GM19463 (cell line): Measurements from ENCODE around the gene SLC37A1.

ENCODE experiments used
- ATAC-seq: cut with Tn5 transposase; IDR thresholded peaks from one replicate; pipeline ENCODE4 v1.9.1; 2021; ENCODE audit warnings: mild to moderate bottlenecking, moderate library complexity; ENCODE audit not compliant: unreplicated experiment

Gene SLC37A1

GRCh38 chr21:42503711-42504110 lies 9.9 kb upstream of the SLC37A1 start:
- ATAC-seq = peak; percentile 48

GRCh38 chr21:42505090-42505726 lies 8.4 kb upstream of the SLC37A1 start:
- peak; percentile 87 for ATAC-seq

GRCh38 chr21:42507418-42507817 lies 6.2 kb upstream of the SLC37A1 start:
- ATAC-seq = no peak

- ATAC-seq = no peak
These were observed 5.3 kb upstream of the SLC37A1 start for GRCh38 chr21:42508371-42508770.

GRCh38 chr21:42509244-42509643 lies 4.4 kb upstream of the SLC37A1 start:
- no peak for ATAC-seq

- ATAC-seq = no peak
These were observed 1.2 kb upstream of the SLC37A1 start for GRCh38 chr21:42512346-42513034.

- peak; percentile 49 for ATAC-seq
These were observed 582 bp downstream of the SLC37A1 start for GRCh38 chr21:42513985-42514882.

GRCh38 chr21:42514883-42515228 lies 1.2 kb downstream of the SLC37A1 start:
- no peak for ATAC-seq

GRCh38 chr21:42515708-42516502 lies 2.3 kb downstream of the SLC37A1 start:
- no peak for ATAC-seq

GRCh38 chr21:42518215-42518614 lies 4.6 kb downstream of the SLC37A1 start:
- ATAC-seq = no peak

GRCh38 chr21:42518626-42519025 lies 5.0 kb downstream of the SLC37A1 start:
- ATAC-seq = no peak

GRCh38 chr21:42520628-42521253 lies 7.1 kb downstream of the SLC37A1 start:
- ATAC-seq = no peak

- ATAC-seq = no peak
These were observed 7.7 kb downstream of the SLC37A1 start for GRCh38 chr21:42521384-42521783.

GRCh38 chr21:42521805-42522204 lies 8.2 kb downstream of the SLC37A1 start:
- ATAC-seq = no peak

GRCh38 chr21:42522271-42522670 lies 8.6 kb downstream of the SLC37A1 start:
- no peak for ATAC-seq

- no peak for ATAC-seq
These were observed 9.1 kb downstream of the SLC37A1 start for GRCh38 chr21:42522771-42523170.

GRCh38 chr21:42523211-42523610 lies 9.6 kb downstream of the SLC37A1 start:
- no peak for ATAC-seq

GRCh38 chr21:42523941-42524340 lies 10.3 kb downstream of the SLC37A1 start:
- no peak for ATAC-seq

- ATAC-seq = peak; percentile 66
These were observed 10.8 kb downstream of the SLC37A1 start for GRCh38 chr21:42524341-42525028.

- peak; percentile 27 for ATAC-seq
These were observed 11.5 kb downstream of the SLC37A1 start for GRCh38 chr21:42525029-42525581.
